ENCODE measurements around the gene MOV10.

The MOV10 gene

GRCh38 chr1:112674986-112675727, 698 bp downstream of the MOV10 start:
- DNase-seq, result peak in 7 of 10 donors; percentile 33 to 91 (median 49)
- intact Hi-C loops (cut with DNase I), result loop anchor here (2.0 kb wide), 1 partner anchor 56 kb away; the partner anchor contains the start of genes CAPZA1 and ST7L

DNA sequence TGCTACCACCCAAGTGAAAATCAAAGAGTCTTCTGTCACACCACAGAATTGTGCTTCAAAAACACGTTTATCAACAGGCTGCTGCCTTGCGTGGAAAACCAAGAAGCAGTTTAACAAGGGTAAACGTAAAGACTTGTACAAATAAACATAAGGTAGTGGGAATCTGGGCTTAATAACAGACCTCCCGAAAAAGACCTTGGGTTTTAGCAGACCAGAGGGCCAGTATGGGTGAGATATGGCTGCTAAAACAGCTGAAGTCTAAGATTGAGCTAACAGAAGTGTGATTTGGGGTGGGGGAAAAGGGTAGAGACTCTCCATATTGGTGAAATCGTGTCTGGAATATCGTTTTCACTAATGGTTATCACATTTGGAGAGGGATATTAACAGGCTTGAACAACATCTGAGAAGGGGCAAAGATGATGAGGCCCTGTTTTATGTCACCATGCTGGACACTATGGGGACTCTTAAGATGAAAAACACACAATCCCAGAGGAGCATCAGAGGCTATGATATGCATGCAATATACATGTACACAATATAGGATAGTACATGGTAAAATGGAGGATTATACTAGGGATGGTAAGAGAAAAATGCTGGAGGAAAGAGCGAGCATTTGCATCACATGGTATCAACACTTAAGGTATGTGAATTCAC, 1.4 kb downstream of the MOV10 start:
- intact Hi-C loops (cut with DNase I), result loop anchor here (2.0 kb wide), 1 partner anchor 57 kb away; the partner anchor contains the start of genes CAPZA1 and ST7L
- DNase-seq, result no peak

GRCh38 chr1:112676543-112676942, 2.1 kb downstream of the MOV10 start:
- intact Hi-C loops (cut with DNase I), result no loop called here
- no peak for DNase-seq

- no peak for DNase-seq
- intact Hi-C loops (cut with DNase I), result no loop called here
These were observed 3.0 kb downstream of the MOV10 start for GRCh38 chr1:112677501-112677900.

DNA sequence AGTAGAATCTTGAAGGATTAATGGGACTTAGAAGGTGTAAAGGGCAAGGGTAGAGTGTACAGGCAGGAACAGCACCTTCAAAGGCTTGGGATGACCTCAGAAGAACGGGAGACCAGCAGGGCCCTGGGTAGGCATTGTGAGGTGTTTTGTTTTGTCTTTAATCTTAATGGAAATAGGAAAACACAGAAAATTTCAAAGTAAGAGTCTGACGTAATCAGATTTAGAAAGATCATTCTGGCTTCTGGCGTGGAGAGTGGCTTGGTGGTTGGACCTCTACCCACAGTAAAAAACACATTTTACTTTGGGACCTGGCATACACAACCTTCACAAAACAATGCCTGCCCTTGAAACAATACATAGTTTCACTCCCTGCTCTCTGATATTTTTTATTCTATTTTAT, 4.1 kb downstream of the MOV10 start:
- intact Hi-C loops (cut with DNase I), result no loop called here
- no peak for DNase-seq

- no peak for DNase-seq
- intact Hi-C loops (cut with DNase I), result no loop called here
These were observed 11.5 kb downstream of the MOV10 start for GRCh38 chr1:112685913-112686312.

GRCh38 chr1:112686417-112686816, 12.0 kb downstream of the MOV10 start:
- intact Hi-C loops (cut with DNase I), result no loop called here
- DNase-seq, result no peak

DNA sequence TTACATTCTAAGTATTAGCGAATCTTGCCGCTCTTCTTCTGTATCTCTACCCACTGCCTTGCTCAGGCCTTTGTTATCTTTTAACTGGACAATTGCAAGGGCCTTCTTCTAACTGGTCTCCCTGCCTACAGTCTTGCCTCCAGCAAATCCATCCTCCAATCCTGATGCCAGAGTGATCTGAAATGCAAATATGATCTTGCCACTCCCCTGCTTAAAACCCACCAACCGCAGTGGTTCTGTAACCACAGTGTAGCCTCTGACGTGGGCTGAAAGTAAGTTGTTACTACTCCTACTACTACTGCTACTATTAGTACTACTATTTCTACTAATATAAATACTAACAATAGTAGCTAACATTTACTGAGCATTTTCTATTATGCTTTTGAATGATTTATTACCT, 12.4 kb downstream of the MOV10 start:
- DNase-seq, result no peak
- intact Hi-C loops (cut with DNase I), result no loop called here

GRCh38 chr1:112687361-112687760, 12.9 kb downstream of the MOV10 start:
- no peak for DNase-seq

DNA sequence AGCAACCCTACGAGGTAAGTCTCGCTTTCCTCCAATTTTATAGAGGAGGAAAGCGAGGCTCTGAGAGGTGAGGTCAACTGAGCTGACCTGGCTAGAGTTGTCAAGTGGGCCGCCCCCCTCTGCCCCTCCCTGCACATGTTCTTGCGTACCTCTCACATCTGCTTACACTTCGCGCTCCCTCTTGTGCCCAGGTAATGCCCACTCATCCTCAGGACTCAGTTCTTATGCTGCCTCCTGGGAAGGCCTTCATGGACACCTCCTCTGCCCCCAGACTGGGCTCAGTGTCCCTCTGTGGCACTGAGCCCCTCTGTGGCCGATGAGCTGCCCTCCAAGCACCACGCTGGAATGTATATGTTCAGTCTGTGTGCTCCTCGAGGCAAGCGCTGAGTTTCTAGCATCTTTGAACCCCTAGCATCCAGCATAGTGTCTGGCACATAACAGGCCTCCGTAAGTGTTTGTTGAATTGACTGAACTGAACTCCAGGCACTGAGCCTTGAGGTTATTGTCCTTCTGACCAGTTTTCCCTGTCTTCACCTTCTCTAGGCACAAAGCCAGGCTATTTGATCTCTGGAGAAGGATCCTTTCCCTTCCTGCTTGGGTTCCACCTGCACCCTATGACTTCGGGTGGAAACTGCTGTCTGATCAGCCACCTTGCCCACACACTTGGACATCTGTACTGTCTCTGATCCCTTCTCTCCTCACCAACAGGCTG, 13.5 kb downstream of the MOV10 start:
- DNase-seq, result peak in 2 of 10 donors; percentile 45 to 58
- intact Hi-C loops (cut with DNase I), result no loop called here

More at GRCh38 chr1:112687361-112687760, 12.9 kb downstream of the MOV10 start:
- intact Hi-C loops (cut with DNase I), result no loop called here

GRCh38 chr1:112688781-112689193, 14.3 kb downstream of the MOV10 start:
- intact Hi-C loops (cut with DNase I), result no loop called here
- DNase-seq, result peak in 2 of 10 donors; percentile 32 to 73

DNA sequence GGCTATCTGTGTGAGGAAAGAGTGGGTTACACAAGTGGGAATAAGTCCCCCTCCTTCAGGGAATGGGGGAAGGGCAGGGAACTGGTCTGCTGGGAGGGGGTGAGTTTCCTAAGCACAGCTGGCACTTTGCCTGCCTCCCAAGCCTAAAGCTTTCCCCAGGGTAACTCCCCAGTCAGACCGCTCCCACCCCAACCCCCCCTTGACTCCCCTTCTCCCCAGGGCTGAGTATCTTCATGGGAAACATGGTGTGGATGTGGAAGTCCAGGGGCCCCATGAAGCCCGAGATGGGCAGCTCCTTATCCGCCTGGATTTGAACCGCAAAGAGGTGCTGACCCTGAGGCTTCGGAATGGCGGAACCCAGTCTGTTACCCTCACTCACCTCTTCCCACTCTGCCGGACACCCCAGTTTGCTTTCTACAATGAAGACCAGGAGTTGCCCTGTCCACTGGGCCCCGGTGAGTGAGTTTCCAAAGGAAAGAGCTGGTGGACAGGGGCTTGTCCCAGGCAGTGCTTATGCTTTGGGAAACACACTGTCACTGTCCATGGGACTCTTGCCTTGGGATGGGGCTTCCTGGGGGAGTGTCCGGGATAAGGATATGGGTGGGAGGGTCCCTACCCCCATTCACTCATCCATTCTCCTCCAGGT, 14.9 kb downstream of the MOV10 start:
- intact Hi-C loops (cut with DNase I), result no loop called here
- peak in 2 of 10 donors; percentile 36 to 58 for DNase-seq

DNA sequence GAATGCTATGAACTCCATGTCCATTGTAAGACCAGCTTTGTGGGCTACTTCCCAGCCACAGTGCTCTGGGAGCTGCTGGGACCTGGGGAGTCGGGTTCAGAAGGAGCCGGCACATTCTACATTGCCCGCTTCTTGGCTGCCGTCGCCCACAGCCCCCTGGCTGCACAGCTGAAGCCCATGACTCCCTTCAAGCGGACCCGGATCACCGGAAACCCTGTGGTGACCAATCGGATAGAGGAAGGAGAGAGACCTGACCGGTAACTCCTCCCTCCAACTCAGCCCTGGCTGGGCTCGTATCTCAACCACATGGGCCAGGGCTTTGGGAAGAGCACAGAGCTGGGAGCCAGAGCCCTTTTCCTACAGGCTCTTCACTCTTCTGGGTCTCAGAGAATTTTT, 15.4 kb downstream of the MOV10 start:
- DNase-seq, result peak in 1 of 10 donors; percentile 63
- intact Hi-C loops (cut with DNase I), result no loop called here

DNA sequence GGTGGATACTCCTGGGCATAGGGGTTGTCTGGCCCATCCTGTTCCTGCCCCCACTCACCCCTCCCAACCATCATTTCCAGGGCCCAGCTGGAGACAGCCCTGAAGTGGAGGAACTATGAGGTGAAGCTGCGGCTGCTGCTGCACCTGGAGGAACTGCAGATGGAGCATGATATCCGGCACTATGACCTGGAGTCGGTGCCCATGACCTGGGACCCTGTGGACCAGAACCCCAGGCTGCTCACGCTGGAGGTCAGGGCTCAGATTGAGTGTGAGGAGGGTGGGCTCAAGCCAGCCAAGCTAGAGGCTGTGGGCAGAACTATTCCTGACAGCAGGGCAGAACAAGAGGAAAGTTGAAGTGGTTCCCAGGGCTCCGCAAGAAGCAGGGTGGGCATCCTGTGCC, 18.2 kb downstream of the MOV10 start:
- intact Hi-C loops (cut with DNase I), result no loop called here
- peak in 3 of 10 donors; percentile 10 to 42 (median 33) for DNase-seq

DNA sequence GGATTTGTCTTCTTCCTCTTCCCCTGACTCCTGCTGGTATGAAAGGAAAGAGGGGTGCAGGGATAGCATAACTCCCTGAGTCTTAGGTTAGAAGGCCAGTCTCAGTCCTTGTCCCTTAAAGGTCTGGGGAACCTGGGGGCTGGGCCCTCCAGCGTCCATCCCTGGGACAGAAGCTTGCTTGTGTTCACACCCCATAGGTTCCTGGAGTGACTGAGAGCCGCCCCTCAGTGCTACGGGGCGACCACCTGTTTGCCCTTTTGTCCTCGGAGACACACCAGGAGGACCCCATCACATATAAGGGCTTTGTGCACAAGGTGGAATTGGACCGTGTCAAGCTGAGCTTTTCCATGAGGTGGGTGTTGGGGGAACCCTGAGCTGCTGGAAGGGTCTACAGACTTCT, 19.4 kb downstream of the MOV10 start:
- peak in 1 of 10 donors; percentile 61 for DNase-seq
- intact Hi-C loops (cut with DNase I), result no loop called here

DNA sequence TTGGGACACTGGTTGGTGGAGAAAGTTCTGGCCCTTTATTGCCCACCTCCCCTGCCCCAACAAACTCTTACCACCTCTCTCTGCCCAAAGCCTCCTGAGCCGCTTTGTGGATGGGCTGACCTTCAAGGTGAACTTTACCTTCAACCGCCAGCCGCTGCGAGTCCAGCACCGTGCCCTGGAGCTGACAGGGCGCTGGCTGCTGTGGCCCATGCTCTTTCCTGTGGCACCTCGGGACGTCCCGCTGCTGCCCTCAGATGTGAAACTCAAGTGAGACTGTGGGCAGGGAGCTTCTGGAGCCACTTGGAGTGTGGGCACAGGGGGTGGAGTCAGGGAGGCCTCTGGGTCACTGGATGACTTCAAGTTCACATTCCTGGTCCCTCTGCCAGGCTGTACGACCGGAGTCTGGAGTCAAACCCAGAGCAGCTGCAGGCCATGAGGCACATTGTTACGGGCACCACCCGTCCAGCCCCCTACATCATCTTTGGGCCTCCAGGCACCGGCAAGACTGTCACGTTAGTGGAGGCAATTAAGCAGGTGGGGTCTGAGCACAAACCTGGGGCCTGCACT, 20.0 kb downstream of the MOV10 start:
- DNase-seq, result peak in 1 of 10 donors; percentile 58
- intact Hi-C loops (cut with DNase I), result no loop called here

DNA sequence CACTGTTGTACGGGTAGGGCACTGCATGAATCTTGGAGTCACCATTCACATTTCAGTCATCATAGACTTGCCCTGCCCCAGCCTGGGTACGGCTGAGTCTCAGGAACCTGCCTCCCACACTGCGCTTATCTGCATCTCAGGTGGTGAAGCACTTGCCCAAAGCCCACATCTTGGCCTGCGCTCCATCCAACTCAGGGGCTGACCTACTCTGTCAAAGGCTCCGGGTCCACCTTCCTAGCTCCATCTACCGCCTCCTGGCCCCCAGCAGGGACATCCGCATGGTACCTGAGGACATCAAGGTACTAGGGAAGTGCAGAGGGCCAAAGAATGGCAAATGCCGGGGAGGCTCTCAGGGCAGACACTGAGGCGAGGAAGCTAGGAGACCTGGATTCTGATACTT, 20.8 kb downstream of the MOV10 start:
- intact Hi-C loops (cut with DNase I), result no loop called here

DNA sequence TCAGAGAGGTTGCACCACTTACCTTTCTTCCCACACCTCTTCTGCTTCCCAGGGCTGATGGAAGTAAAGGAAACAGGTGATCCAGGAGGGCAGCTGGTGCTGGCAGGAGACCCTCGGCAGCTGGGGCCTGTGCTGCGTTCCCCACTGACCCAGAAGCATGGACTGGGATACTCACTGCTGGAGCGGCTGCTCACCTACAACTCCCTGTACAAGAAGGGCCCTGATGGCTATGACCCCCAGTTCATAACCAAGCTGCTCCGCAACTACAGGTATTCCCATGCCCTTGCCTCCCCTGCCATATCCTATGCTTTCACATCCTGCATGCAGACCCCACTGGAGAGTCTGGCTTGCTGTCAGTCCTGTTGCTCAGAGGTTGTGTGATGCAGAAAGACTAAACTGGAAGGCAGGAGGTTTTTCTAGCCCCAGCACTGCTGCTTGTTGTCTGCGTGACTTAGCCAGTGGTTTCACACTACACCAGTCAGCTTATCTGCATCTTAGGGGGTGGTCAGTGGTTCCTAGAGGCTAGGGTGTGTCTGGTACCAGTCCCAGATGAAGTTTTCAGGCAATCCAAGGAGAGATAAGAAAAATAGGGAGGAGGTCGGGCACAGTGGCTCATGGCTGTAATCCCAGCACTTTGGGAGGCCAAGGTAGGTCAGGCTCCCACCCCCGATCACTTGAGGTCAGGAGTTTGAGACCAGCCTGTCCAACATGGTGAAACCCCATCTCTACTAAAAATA, 22.3 kb downstream of the MOV10 start:
- intact Hi-C loops (cut with DNase I), result no loop called here
- peak in 2 of 10 donors; percentile 3 to 60 for DNase-seq

More for the DNA sequence above, 20.8 kb downstream of the MOV10 start:
- peak in 2 of 10 donors; percentile 47 to 68 for DNase-seq

DNA sequence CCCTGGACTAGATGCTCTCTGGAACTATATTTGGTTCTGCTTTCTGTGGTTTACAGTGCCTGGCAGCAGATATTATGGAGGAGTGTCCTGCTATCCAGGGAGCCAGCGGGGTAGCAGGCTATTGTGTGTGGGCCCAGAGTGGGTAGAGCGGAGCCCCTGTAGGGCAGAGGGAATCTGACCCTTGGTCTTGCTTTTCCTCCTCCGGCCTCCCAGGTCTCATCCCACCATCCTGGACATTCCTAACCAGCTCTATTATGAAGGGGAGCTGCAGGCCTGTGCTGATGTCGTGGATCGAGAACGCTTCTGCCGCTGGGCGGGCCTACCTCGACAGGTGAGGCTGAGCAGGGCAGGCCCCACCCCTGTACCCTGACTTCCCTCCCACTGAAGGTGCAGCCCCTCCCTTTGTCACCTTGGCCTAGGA, 23.3 kb downstream of the MOV10 start:
- peak in 2 of 10 donors; percentile 17 to 76 for DNase-seq
- intact Hi-C loops (cut with DNase I), result no loop called here

Measured in posterior cingulate gyrus (tissue), 11 donors.